ENCODE measurements around the gene NHLH1.

DNA sequence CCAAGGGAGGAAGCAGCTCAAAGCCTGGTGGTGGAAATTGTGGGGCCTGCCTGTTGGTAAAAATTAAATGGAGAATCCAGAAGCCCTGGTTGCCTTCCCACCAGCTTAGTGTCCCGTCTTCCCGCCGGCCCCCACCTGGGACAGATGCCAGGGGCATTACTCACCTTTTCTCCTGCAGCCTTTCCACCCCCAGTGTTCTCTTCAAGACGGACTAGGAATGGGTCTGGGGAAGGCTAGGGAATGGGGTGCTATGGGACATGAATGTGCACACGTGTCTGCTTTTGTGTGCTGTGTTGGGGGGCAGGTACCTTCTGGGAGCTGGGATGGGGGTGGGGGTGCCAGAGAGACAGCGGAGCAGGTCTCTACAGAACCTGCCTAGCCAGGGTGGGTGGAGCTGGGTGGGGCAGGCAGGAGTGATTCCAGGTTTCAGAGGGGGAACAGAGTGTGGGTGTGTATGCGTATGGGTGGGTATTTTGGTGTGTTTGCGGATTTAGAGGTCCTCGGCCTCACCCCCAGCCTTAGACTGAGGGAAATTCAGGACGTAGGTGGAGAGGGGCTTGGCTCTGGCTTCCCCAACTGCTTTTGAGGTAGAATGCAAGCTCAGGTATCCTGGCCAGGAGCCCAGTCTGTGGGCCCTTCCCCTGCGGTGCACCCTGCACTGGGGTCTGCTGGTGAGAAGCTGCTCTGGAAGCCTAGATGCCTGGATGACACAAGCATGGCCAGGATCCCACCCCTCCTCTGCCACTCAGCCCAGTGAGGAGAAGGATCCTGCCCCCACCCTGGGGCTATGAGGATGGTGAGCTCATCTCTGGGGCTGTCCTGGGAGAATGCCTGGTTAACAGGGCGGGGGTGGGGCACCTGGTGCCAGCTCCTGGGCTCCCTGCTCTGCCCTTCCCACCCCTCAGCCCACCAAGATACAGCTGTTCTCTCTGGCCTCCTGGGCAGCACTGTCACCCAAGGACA lies 41.2 kb downstream of the NHLH1 start:
- no peak for TF ChIP-seq POLR2A (IDR thresholded peaks at IDR 0.05; ENCODE audit: extremely low read depth, insufficient read length)
- TF ChIP-seq, protein P1, sequence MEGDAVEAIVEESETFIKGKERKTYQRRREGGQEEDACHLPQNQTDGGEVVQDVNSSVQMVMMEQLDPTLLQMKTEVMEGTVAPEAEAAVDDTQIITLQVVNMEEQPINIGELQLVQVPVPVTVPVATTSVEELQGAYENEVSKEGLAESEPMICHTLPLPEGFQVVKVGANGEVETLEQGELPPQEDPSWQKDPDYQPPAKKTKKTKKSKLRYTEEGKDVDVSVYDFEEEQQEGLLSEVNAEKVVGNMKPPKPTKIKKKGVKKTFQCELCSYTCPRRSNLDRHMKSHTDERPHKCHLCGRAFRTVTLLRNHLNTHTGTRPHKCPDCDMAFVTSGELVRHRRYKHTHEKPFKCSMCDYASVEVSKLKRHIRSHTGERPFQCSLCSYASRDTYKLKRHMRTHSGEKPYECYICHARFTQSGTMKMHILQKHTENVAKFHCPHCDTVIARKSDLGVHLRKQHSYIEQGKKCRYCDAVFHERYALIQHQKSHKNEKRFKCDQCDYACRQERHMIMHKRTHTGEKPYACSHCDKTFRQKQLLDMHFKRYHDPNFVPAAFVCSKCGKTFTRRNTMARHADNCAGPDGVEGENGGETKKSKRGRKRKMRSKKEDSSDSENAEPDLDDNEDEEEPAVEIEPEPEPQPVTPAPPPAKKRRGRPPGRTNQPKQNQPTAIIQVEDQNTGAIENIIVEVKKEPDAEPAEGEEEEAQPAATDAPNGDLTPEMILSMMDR (IDR thresholded peaks at IDR 0.05; ENCODE audit: low read depth, low read length), result no peak
